Mucosa of gallbladder (tissue), 1 donor: Measurements from ENCODE around the gene SIRPD. TPM values are rescaled to one million over a fixed set of nuclear protein-coding genes. Genes with fewer than 3 reads are reported as not detected.
"Not testable (repeated sequence)": the region's sequence is repeated elsewhere in the genome, so short reads cannot be mapped to it uniquely, and the experiment has no call there.

ENCODE experiments used
- DNase-seq: peaks from one replicate; pipeline ENCODE4 v3.0.0-alpha.2; 2020; ENCODE audit warnings: low spot score
- total RNA-seq: library from RNA; stranded (reverse); gene quantifications from one replicate; pipeline ENCODE4 v1.2.1, GENCODE V29; 2021
- donor health status: DM: no; HTN: no; CAD: no.

The SIRPD gene
- 0.40 TPM for total RNA-seq

DNA sequence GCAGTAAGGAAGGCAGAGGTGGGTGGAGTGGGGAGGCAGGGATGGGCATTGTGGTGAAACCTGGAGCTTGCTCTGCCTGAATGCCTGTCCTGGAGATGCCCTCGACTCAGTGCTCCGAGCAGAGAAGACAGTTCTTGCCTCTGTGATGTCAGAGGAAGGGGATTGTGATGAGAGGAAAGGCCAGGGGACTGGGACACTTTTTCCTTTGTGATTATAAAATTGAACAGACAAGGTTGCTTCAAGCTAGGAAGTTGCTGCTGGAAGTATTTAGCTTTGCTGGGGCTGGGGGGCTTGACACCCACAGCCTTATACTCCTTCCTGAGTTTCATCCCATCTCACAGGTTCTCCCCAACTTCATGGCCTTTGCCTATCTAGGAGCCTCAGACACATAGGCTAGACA, at the start of gene SIRPD:
Gene SIRPD, minus strand, starts transcription at position 101 of the 400 bp plus-strand sequence. Its CDS starts 52 bp downstream, at position 49.
- DNase-seq, result no peak

DNA sequence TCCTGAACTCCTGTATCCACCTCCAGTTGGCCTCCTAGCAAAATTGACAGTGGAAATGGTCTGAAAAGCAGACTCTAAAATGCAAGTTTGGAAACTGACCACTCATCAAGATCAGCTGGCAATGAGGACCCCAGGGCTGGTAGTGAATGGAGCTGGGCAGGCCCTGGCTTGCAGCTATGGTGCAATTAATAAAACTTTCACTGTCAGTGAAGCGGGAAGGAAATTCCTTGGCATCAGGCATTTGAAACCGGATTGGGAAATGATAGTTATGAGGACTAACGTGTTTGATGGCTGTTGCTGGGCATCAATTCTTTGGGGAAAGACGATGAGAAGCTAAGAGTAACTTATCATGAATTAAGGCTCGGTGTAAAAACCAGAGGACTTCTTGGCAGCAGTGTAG, 43.2 kb upstream of the SIRPD start:
- DNase-seq, result no peak

DNA sequence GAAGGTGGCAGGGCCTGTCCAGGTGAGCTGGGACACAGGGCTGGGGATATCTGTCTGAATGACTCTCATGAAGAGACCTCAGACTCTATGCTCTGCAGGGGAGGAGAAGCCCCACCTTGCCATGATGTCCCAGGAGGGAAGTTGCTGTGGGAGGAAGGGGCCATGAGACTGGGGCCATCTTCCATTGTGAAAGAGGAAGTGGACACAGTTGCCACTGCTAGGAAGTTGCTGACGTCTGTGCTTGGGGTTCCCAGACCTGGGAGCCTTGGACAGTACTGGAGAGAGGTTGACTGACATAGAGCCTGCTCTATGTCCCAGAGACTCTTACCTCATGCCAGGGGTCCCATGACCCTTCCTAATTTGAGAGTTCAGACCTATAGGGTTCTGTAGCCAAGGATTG, 37.8 kb upstream of the SIRPD start:
- no peak for DNase-seq

DNA sequence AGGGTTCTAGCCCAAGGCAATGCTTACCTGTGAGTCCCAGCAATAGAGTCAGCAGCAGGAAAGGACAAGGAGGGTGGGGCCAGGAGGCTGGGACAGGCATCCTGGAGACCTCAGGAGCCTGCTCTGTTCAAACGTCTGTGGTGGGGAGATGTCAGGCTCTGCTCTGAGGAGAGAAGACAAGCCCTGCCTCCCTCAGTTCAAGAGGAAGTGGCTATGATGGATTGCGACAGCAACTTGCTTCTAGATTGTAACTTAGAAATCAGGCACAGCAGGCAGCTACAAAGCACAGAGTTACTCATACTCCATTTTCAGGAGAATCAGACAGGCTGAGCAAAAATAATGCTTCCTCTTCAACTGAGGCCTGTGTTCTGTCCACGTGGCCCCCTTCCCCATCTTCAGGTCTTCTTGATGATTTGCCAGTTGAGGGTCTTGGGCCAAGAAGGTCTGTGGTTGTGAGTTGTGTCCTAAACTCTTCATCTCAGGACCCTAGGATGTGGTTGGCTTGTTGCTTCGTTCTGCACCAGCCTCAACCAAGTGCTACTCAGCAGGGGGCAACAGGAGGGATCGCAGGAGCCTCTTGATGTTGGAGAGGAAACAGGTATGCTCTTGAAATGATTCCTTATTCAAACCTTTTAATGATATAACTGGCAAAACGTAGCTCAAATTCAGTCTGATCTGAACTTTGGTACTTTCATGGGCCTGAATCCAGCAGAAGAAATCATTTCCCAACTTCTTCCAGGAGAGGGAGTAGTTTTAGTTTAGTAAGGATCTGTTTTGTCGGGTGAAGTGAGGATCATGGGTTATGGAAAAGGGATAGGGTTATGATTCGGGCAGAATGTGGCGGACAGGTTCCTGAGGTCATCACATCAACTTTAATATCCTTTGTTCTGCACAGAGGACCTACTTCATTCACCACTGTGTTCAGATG, 31.3 kb upstream of the SIRPD start:
- no peak for DNase-seq

DNA sequence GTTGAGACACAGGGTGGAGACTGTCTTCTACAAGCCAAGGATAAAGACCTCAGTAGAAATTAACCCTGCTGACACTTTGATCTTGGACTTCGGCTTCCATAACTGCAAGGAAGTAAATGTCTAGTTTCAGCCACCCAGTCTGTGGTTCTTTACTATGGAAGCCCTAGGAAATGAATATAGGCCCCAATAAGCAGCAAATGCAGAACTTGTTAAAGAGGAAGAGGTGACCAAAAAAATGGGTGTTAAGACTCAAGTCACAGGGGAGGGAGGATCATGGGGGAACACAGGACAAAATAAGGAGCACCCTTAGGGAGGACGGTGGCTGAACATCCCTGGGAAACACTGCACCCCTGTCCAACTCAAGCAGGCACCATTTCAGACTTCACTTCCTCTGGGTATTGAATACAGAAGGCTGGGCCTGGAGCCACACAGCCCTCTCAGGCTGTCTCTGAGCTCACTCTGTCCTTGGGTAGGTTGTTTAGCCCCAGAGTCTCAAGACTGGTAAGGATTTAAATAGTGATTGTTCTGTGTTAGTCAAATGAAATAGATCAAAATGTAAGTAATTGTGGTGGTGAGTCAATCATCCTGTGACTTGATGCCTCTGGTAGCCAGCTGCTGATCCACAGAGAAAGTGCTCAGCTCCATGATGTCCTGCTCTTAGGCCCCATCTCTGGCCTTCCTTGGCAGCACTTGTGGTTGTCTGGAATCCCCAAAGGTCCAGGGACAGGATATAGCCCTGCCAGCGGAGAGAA, 30.5 kb upstream of the SIRPD start:
- no peak for DNase-seq

DNA sequence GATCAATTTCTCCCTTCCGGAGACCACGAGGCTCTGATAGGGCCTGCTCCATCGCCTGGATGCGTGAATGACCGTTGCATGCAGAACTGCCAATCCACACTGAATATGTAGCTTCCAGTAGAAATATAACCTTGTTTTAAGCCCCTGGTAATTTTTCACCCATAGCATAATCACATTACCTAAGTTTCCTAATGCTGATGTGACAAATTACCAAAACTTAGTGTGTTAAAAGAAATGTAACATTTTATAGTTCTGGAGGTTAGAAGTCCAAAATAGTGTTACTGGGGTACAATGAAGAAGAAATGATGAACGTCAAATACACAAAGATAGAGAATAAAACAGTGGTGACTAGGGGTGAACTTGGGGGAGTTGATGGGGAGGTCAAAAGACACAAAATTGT, 22.0 kb upstream of the SIRPD start:
- no peak for DNase-seq

DNA sequence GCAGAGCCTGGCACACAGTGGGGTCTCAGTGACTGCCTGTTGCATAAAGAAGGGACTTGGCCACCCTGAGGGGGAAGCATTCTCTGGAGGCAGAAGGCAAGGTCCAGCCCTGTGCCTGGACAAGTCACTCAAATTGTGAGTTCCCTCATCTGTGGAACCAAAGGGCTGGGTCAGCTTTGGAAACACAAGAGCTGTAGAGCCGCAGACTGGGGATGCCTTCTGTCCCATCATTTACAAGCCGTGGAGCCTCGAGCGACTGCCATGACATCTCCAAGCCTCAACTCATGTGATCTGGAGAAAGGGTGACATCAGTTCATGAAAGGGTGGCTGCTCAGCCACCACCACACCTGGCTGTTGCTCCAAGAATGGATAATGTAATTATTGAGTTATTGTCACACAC, 20.4 kb upstream of the SIRPD start:
- no peak for DNase-seq

DNA sequence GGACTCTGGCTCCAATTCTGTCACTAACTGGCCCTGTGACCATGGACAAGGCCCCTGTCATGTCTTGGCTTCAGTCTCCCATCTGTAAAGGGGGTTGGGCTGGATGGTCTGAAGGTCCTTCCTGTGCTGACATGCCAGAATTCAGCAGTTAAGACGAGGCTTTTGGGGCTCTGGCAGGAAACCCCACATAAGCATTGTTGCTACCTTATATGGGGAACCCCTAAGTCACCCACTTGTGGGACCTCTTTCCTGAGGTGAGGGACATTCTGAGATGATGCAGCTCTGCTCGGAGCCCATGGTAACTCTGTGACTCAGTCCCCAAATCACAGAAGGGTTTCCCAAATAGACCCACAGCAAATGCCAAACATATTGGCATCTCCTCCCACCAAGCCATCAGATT, 19.8 kb upstream of the SIRPD start:
- not testable (repeated sequence) for DNase-seq

DNA sequence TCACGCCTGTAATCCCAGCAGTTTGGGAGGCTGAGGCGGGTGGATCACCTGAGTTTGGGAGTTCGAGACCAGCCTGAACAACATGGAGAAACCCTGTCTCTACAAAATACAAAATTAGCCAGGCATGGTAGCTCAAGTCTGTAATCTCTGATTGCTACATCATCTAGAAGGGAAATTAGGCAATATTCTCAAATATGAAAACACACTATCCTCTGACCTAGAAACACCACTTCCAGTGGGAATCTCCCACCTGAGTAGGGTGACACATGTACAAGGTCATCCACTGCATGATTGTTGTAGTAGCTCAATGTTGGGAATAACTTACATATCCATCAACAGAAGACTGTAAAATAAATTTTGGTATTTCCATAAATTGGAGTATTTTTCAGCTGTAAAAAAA, 19.1 kb upstream of the SIRPD start:
- DNase-seq, result no peak

DNA sequence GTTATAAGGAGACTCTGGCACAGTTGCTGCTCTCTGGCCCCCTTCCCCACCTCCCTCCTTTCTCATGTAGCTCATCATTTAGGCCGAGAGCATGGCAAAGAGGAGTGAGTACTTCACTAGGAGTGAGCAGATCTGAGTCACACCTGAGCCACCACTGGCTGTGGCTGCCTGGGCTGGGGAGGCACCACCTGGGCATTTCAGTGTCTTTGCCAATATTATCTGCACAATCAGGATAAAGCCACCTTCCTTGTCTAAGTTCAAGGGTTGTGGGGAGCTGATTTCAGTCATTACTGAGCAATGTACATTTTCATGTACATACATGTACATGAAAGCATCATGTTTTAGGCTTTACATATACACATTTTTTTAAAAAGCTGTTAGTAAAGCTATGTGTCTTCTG, 18.5 kb upstream of the SIRPD start:
- DNase-seq, result not testable (repeated sequence)

DNA sequence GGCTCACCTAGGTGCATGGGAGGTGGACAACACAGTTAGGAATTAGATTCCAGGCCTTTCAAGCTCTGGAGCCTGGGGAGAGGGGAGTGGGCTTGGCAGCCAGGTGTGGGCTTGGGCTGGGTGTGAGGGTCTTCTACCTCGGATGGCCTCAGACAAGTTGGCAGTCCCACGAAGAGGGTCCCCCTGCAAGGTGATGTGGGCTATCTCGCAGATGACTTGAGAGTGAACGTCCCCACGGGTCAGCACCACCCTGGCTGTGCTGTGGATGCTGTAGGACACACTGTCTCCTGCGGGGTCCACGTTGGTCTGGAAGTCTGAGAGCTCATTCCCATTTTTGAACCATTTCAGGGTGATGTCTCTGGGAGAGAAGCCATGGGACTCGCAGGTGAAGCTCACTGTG, 14.1 kb upstream of the SIRPD start:
- not testable (repeated sequence) for DNase-seq

DNA sequence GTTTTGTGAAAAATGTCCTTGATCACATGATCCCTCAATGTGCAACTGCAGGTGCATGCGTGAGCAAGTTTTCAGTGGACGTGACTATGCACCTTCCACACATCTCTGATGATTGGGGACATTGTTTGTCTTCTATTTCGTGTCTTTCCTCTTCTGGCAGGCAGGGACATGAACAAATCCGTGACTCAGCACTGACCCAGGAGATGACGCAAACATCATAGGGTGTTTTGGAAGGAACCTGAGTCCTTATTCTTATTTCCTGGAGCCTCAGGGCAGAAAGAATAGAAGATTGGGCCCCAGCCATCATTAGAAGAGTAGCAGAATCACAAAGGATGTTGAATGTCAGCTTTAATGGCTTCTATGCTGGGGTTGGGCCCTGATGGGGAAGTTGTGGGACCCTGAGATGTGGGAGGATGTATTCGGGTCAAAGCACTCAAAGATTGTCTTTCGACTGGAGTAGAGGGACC, 11.9 kb upstream of the SIRPD start:
- DNase-seq, result no peak

DNA sequence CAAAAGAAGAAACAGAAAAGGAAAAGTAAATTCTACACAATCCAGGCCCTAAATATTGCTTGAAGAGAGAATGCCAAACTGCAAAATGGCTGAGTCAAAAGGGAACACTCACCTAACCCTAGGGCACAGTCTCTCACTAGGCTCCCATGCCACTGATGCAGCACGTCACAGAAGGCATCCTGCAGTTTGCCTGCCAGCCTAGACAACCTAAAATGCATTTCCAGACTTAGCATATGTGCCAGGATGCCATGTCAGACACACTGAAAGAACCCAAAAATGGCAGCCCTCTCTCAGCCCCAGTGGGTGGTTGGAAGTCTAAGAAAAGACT, 10.6 kb upstream of the SIRPD start:
- no peak for DNase-seq

DNA sequence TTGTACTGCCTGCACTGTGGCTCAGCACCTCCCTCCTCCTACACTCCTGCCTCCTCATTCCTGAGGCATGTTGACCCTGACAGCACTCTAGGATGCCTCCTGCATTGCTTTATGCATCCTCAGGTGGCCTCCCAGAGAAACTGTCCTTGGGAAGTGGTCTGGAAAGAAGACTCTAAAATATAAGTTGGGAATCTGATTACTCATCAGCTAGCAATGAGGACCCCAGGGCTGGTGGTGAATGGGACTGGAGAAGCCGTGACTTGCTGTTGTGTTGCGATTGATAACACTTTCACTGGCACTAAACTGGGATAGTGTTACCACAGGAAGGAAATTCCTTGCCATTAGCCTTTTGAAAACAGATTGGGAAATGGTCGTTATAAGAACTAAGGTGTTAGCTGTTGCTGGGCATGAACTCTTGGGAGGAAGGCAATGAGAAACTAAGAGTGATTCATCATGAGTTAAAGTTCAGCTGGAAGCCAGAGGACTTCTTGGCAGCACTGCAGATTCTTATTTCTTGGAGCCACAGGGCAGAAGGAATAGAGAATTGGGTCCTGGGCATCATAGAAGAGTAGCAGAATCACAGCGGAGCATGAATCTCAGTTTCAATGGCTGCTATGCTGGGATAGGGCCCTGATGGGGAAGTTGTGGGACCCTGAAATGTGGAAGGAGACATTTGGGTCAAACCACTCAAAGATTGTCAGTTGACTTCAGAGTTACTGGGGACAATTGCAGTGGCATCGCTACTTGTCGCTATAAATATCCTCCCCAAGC, 10.1 kb upstream of the SIRPD start:
- DNase-seq, result no peak

DNA sequence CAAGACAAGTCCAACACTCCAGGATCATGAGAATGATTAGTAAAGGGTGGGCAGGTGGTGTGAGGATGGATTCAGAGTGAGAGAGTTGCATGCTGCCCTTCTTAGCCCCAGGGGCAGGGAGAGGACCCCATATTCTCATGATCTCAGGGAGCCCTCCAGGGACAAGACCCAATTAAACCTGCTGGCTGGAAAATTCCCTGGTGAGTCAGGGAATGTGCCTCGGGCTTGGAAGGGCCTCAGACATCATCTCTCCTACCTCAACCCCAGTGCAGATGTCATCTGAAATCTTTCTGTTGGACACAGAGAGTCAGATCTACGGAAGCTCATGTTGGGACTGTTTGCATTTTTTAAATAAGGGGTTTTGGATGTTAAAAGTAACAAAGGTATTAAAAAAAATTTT, 9.2 kb upstream of the SIRPD start:
- no peak for DNase-seq

DNA sequence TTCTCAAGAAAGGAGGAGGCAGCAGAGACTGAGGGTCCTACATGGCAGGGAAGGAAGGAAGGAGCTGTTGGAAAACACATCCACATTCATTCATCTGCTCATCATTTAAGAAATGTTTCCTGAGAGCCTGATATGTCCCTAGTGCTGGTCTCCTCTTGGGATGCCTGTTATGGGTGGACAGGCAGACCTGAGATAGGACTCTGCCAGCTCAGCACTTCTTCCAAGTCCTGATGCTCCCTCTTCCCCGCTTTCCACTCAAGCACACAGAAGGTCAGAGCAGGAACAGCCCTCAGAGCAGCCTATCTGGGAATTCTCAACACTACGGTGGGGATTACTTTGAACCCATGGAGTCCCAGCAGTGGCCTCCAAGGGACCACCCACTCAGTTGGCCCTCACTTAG, 8.0 kb upstream of the SIRPD start:
- no peak for DNase-seq

DNA sequence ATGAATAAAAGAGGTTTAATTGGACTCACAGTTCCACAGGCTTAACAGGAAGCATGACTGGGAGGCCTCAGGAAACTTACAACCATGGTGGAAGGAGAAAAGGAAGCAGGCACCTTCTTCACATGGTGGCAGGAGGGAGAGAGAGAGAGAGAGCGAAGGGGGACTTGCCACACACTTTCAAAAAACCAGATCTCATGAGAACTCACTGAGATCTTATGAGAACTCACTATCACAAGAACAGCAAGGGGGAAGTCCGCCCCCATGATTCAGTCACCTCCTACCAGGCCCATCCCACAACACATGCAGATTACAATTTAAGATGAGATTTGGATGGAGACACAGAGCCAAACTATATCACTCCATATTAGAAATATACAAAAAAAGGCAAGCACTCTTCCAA, 6.1 kb upstream of the SIRPD start:
- DNase-seq, result no peak

DNA sequence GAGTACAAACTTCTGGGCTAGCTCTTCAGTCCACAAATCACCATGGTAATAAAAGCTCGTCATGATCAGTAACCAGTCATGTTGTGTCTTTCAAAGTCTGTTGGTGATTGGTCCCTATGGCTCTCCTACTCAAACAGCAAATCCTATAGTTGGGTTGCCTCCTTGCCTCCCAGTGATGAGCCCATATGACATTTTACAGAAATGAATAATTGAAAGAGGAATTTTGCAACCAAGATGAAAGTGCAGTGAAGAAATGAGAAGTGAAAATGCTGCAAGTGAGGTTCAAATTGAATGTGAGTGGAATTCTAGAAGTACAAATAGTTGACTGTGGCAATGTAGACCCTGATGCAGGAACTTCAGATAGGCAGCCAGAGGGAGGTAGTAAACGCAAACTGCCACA, 5.1 kb upstream of the SIRPD start:
- DNase-seq, result no peak

DNA sequence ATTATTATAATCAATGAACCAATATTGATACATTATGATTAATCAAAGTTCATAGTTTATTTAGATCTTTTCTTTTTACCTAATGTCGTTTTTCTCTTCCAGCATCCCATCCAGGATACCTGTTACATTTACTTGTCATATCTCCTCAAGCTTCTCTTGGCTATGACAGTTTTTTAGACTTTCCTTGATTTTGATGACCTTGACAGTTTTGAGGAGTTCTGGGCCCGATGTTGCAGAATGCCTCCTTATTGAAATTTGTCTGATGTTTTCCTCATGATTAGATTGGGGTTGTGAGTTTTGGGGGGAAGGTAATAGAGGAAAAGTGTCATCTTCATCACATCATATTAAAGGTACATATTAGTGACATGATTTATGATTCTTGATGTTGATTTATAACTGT, 3.8 kb upstream of the SIRPD start:
- DNase-seq, result no peak

DNA sequence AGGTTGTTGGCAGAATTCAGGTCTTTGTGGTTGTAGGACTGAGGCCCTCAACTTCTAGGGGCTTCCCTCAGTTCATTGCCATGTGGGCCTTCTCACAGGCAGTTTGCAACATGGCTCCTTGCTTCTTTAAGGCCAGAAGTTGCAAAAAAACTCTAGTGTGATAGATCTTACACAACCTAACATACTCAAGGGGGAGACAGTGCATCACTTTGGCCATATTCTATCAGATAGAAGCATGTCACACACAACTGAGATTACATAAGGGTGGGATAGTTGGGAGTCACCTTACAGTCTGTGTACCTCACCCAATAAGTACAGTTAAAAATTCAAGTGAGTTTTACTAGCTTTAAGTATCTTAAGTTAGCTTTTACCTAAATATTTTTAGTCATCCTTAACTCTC, 1.6 kb downstream of the SIRPD start:
- no peak for DNase-seq

DNA sequence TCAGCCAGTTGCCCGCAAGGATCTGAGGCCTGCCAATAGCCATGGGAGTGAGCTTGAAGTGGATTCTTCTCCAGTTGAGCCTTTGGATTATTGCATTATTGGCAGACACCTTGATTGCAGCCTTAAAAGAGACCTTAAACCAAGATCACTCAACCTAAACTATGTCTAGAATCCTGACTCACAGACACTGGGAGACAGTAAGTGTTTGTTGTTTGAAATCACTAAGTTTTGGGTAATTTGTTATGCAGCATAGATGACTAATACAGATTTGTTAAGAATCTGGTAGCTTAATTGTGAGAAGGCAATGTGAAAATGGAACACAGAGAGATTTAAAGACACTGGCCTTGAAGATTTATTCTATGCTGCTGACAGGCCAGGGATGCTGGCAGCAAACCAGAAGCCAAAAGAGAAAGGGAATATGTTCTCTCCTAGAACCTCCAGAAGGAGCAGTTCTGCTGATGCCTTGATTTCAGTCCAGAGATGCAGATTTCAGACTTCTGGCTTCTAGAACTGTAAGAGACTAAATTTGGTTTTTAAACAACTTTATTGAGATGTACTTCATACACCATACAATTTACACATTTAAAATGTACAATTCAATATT, 17.6 kb downstream of the SIRPD start:
- no peak for DNase-seq

DNA sequence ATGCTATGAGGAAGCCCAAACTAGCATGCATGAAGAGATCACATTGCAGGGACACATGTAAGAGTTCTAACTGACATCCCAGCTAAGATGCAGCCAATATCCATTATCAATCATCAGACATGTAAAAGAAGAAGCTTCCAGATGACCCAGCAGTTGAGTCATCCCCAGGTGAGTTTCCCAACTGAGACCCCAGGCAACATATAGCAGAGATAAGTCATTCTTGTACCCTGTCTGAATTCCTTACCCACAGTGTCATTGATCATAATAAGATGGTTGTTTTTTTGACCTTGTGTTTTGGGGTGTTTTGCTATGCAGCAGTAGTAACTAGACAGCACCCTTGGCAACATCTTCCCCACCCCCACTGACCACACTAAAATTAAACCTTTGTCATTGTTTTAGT, 18.9 kb downstream of the SIRPD start:
- DNase-seq, result no peak
